NB4 (cell line): ENCODE results near the gene SHLD2.
"Not testable (repeated sequence)": the region's sequence is repeated elsewhere in the genome, so short reads cannot be mapped to it uniquely, and the experiment has no call there.

Experiments used
- POLR2A ChIP-seq: IDR thresholded peaks from 2 replicates; pipeline ENCODE4 v1.6.1; 2011; ENCODE audit warnings: mild to moderate bottlenecking; ENCODE audit not compliant: insufficient read length; ENCODE audit errors: extremely low read depth
- TF ChIP-seq, protein P1 (sequence below): IDR thresholded peaks from one replicate; pipeline ENCODE4 v1.5.1; 2012; ENCODE audit warnings: low read depth, low read length

DNA sequence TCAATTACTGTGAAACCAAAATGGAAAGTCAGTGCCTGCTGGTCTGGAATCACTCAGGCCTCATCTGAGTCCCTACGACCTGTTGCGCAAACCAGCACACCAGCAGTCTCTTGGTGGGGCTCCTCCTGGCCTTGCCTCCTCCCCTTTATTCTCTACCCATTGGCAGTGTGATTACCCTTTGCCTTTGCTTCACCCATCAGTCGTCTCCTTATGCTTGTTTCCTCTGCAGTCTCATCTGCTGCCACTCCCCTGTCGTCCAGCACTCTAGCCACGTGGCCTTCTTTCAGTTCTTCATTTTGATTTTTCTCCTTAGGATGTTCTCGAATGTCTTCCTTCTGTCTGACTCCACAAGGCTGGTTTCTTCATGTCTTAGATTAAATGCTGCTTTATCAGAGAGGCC, 89.4 kb downstream of the SHLD2 start:
- not testable (repeated sequence) for TF ChIP-seq POLR2A
- TF ChIP-seq, protein P1, sequence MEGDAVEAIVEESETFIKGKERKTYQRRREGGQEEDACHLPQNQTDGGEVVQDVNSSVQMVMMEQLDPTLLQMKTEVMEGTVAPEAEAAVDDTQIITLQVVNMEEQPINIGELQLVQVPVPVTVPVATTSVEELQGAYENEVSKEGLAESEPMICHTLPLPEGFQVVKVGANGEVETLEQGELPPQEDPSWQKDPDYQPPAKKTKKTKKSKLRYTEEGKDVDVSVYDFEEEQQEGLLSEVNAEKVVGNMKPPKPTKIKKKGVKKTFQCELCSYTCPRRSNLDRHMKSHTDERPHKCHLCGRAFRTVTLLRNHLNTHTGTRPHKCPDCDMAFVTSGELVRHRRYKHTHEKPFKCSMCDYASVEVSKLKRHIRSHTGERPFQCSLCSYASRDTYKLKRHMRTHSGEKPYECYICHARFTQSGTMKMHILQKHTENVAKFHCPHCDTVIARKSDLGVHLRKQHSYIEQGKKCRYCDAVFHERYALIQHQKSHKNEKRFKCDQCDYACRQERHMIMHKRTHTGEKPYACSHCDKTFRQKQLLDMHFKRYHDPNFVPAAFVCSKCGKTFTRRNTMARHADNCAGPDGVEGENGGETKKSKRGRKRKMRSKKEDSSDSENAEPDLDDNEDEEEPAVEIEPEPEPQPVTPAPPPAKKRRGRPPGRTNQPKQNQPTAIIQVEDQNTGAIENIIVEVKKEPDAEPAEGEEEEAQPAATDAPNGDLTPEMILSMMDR, result not testable (repeated sequence)
